Mononuclear cell (primary cell): ENCODE measurements around the gene RUFY2. TPM values are rescaled to one million over a fixed set of nuclear protein-coding genes. Genes with fewer than 3 reads are reported as not detected.
"Not testable (repeated sequence)": the region's sequence is repeated elsewhere in the genome, so short reads cannot be mapped to it uniquely, and the experiment has no call there.

Experiments used
- H3K27me3 ChIP-seq: 2 replicates; pipeline ENCODE4 v1.6.0; 2011; ENCODE audit warnings: low read length, control low read depth; ENCODE audit not compliant: insufficient read depth
- H3K4me1 ChIP-seq: 2 replicates; pipeline ENCODE4 v1.5.1; 2011; ENCODE audit warnings: mild to moderate bottlenecking, low read length, control low read depth; ENCODE audit not compliant: insufficient read depth
- H3K4me3 ChIP-seq: 2 replicates; pipeline ENCODE4 v1.5.1; 2011; ENCODE audit warnings: mild to moderate bottlenecking, low read length, moderate library complexity
- H3K9me3 ChIP-seq: 2 replicates; pipeline ENCODE4 v1.5.1; 2011; ENCODE audit warnings: low read depth, mild to moderate bottlenecking, control low read depth, low read length
- total RNA-seq: library from RNA; depleted of rRNA; stranded (reverse); fragments of >200 nt; gene quantifications from one replicate; pipeline ENCODE4 v1.2.3, GENCODE V29; 2012

RUFY2 gene
- total RNA-seq, 1 donor, result 20.5 TPM

- peaks cover 21% of the 10 kb centered on the region for H3K4me1 ChIP-seq
- no peak overlapping the region for H3K4me3 ChIP-seq
- H3K9me3 ChIP-seq, result no peaks in the 10 kb centered on the region
- H3K27me3 ChIP-seq, result no peaks in the 10 kb centered on the region
Observed at GRCh38 chr10:68340358-68341080, 66.6 kb downstream of the RUFY2 start.

- Histone ChIP-seq H3K4me1 (peaks cover 38% of the 10 kb centered on the region), H3K27me3 (no peaks in the 10 kb centered on the region), H3K9me3 (no peaks in the 10 kb centered on the region), H3K4me3 (no peak overlapping the region)
Observed at GRCh38 chr10:68336754-68337351, 70.2 kb downstream of the RUFY2 start.

- Histone ChIP-seq H3K9me3 (no peaks in the 10 kb centered on the region), H3K27me3 (no peaks in the 10 kb centered on the region), H3K4me3 (peak overlapping the region; percentile 7), H3K4me1 (peaks cover 52% of the 10 kb centered on the region)
Observed at GRCh38 chr10:68334672-68335467, 72.2 kb downstream of the RUFY2 start.

- Histone ChIP-seq H3K9me3 (no peaks in the 10 kb centered on the region), H3K4me3 (peak overlapping the region; percentile 99), H3K4me1 (peaks cover 63% of the 10 kb centered on the region), H3K27me3 (no peaks in the 10 kb centered on the region)
Observed at GRCh38 chr10:68333440-68334431, 73.3 kb downstream of the RUFY2 start.

- Histone ChIP-seq H3K4me3 (peak overlapping the region; percentile 99), H3K9me3 (no peaks in the 10 kb centered on the region), H3K4me1 (peaks cover 68% of the 10 kb centered on the region), H3K27me3 (no peaks in the 10 kb centered on the region)
Observed at GRCh38 chr10:68333058-68333395, 74.0 kb downstream of the RUFY2 start.

- H3K4me1 ChIP-seq, result peaks cover 65% of the 10 kb centered on the region
- H3K9me3 ChIP-seq, result no peaks in the 10 kb centered on the region
- H3K4me3 ChIP-seq, result peak within 1 kb of the TSS; percentile 99
- H3K27me3 ChIP-seq, result no peaks in the 10 kb centered on the region
Observed at GRCh38 chr10:68332259-68333057, 74.6 kb downstream of the RUFY2 start, which contains the start of gene PBLD. Gene PBLD, minus strand, starts transcription at chr10:68332928. Its CDS starts 26,084 bp downstream, at chr10:68306844.

GRCh38 chr10:68331455-68332258, 75.4 kb downstream of the RUFY2 start, which contains the start of gene HNRNPH3:
Gene HNRNPH3, plus strand, starts transcription at chr10:68332064. Its CDS starts 5,158 bp downstream, at chr10:68337222.
- peak within 1 kb of the TSS; percentile 99 for H3K4me3 ChIP-seq
- H3K4me1 ChIP-seq, result peaks cover 63% of the 10 kb centered on the region
- no peaks in the 10 kb centered on the region for H3K27me3 ChIP-seq
- no peaks in the 10 kb centered on the region for H3K9me3 ChIP-seq

- Histone ChIP-seq H3K4me1 (peaks cover 56% of the 10 kb centered on the region), H3K4me3 (peak overlapping the region; percentile 99), H3K27me3 (no peaks in the 10 kb centered on the region), H3K9me3 (no peaks in the 10 kb centered on the region)
Observed at GRCh38 chr10:68330852-68331454, 76.1 kb downstream of the RUFY2 start.

GRCh38 chr10:68329506-68329861, 77.6 kb downstream of the RUFY2 start:
- peaks cover 41% of the 10 kb centered on the region for H3K4me1 ChIP-seq
- H3K4me3 ChIP-seq, result no peak overlapping the region
- H3K27me3 ChIP-seq, result no peaks in the 10 kb centered on the region
- H3K9me3 ChIP-seq, result no peaks in the 10 kb centered on the region

- H3K4me1 ChIP-seq, result peaks cover 34% of the 10 kb centered on the region
- H3K9me3 ChIP-seq, result no peaks in the 10 kb centered on the region
- H3K27me3 ChIP-seq, result no peaks in the 10 kb centered on the region
- H3K4me3 ChIP-seq, result no peak overlapping the region
Observed at GRCh38 chr10:68327889-68328786, 78.9 kb downstream of the RUFY2 start.

GRCh38 chr10:68324396-68324795, 82.7 kb downstream of the RUFY2 start:
- not testable (repeated sequence) for H3K9me3 ChIP-seq, H3K4me3 ChIP-seq, H3K27me3 ChIP-seq
- peaks cover 16% of the 10 kb centered on the region for H3K4me1 ChIP-seq
